ENCODE results near the gene ATP5PD.

ATP5PD gene

DNA sequence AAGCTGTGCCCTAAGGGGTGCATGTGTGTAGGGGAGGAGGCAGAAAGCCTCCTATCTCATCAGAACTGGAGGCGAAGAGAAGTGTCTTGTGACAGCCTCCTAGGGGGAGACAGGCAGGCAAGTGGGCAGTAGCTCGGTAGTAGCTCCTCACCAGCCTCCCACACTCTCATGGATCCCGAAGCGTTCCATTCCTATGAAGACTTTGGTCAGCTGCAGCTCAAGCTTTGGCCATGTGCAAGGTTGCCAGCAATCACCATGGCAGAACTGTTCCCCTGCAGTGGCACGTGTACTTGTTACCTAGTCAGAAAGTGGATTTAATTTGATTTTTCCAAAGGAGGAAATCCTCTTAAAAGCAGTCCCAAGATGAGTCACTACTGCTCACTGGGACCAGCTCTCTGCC is 27.6 kb downstream of the ATP5PD start:
- DNase-seq (ENCODE audit: low read depth, low spot score) = no peak
- H3K4me3 ChIP-seq (ENCODE audit: low read depth, low read length) = no peak overlapping the region
- in situ Hi-C loops (cut with HindIII; ENCODE audit: low sequenced_read_pairs) = no loop called here
- TF ChIP-seq, protein P1, sequence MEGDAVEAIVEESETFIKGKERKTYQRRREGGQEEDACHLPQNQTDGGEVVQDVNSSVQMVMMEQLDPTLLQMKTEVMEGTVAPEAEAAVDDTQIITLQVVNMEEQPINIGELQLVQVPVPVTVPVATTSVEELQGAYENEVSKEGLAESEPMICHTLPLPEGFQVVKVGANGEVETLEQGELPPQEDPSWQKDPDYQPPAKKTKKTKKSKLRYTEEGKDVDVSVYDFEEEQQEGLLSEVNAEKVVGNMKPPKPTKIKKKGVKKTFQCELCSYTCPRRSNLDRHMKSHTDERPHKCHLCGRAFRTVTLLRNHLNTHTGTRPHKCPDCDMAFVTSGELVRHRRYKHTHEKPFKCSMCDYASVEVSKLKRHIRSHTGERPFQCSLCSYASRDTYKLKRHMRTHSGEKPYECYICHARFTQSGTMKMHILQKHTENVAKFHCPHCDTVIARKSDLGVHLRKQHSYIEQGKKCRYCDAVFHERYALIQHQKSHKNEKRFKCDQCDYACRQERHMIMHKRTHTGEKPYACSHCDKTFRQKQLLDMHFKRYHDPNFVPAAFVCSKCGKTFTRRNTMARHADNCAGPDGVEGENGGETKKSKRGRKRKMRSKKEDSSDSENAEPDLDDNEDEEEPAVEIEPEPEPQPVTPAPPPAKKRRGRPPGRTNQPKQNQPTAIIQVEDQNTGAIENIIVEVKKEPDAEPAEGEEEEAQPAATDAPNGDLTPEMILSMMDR (IDR thresholded peaks at IDR 0.05; ENCODE audit: low read depth, low read length) = no peak

DNA sequence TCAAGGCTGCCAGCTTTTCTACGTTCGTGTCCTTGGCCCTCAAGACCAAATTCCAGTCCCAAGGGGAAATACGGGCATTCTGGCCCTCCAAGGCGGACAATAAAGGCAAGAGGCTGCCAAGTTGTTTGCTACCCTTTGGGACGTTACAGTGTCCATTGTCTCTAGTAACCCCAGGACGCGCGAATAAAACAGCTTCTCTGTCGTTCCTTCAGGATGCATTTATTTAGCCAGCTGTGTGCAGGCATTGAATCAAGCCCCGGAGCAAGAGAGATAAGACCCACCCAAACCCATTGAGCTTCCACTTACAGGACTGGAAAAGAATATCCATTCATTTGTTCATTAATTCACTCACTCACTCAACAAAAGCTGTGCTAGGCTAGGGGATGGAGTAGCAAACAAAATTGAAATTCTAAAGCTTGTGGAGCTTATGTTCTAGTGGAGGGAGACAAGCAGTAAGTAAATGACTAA is 33.6 kb downstream of the ATP5PD start:
- in situ Hi-C loops (cut with HindIII; ENCODE audit: low sequenced_read_pairs) = no loop called here
- H3K4me3 ChIP-seq (ENCODE audit: low read depth, low read length) = peak overlapping the region; percentile 74
- TF ChIP-seq, protein P1 (IDR thresholded peaks at IDR 0.05; ENCODE audit: low read depth, low read length) = no peak
- no peak for DNase-seq (ENCODE audit: low read depth, low spot score)

DNA sequence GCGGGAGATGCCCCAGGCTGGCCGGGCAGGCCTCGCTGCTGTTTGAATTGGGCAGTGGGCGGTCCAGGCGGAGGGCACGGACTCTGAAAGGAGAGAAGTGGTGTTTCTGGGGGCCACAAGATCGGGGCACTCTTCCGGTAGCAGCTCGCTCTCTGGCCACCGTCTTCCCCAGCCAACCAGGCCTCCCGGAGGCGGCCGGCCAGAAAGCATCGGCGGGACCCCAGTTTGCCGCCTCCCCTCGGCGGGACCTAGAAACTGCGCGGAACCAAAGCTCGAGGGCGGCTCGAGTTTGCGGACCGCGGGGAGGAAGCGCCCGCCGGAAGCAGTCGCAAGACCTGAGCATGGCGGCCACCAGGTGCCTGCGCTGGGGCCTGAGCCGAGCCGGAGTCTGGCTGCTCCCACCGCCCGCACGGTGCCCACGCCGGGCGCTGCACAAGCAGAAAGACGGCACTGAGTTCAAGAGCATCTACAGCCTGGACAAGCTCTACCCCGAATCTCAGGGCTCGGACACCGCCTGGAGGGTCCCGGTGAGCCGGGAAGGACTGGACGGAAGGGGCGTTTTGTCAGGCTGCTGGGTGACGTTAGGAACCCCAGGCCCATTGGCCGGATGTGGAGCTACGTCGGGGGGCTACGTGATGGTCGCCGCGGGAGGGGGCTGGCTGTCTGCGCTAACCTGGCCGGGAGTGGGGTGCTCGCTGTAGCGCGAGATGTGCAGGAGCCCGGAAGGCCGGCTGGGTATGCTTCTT is 34.2 kb downstream of the ATP5PD start, which contains the start of gene MRPL58:
TSS of gene MRPL58 (plus strand) at position 325 of the 746 bp plus-strand sequence. CDS start at position 342, 17 bp downstream.
- peak within 1 kb of the TSS; percentile 74 for H3K4me3 ChIP-seq (ENCODE audit: low read depth, low read length)
- TF ChIP-seq, protein P1 (IDR thresholded peaks at IDR 0.05; ENCODE audit: low read depth, low read length) = peak; percentile 65
- DNase-seq (ENCODE audit: low read depth, low spot score) = peak; percentile 91
- in situ Hi-C loops (cut with HindIII; ENCODE audit: low sequenced_read_pairs) = no loop called here

DNA sequence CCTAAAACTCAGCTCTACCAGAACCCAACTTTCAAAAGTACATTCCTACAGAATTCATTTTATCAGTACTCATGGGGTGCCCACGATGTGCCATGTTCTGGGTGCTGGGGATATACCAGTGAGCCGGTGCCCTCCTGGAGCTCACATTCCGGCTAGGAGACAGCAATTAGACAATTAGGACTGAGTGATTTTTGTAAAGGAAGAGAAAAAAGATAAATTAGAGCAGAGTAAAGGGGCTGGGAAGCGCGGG is 34.7 kb downstream of the ATP5PD start:
- peak overlapping the region; percentile 74 for H3K4me3 ChIP-seq (ENCODE audit: low read depth, low read length)
- TF ChIP-seq, protein P1 (IDR thresholded peaks at IDR 0.05; ENCODE audit: low read depth, low read length) = no peak
- in situ Hi-C loops (cut with HindIII; ENCODE audit: low sequenced_read_pairs) = no loop called here
- DNase-seq (ENCODE audit: low read depth, low spot score) = no peak

DNA sequence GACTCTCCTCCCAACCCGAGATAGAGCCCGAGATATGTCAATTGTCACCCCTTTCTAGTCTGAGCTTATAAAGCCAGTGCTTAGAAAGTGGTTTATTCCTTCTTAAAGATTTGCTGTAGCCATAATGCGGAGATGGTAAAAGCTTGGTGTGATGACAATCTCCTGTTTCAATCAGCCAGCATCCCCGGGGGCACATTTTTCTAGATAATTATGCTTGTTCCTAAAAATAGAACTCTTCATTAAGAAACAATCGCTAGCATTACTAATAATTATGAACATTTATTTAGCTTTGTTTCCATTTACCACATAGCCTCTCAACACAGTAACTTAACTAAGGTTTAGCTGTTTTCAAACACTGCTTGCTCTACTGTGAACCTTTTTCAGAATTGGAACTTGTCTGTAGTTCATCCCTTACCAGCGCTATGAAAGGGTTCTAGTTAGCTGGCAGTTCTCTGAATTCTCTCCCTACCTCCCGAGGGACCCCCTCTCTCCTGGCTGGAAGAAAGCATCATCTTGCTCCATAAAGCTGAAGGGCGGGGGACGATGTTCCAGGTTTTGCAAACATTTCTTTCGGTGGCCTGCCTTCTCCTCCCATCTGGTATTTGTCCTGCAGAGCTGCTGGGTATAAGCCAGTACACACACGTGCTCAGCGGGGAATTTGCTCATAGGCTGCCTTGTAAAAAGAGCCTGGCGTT is 35.2 kb downstream of the ATP5PD start:
- in situ Hi-C loops (cut with HindIII; ENCODE audit: low sequenced_read_pairs) = no loop called here
- DNase-seq (ENCODE audit: low read depth, low spot score) = peak; percentile 62
- TF ChIP-seq, protein P1 (IDR thresholded peaks at IDR 0.05; ENCODE audit: low read depth, low read length) = no peak
- H3K4me3 ChIP-seq (ENCODE audit: low read depth, low read length) = peak overlapping the region; percentile 74

DNA sequence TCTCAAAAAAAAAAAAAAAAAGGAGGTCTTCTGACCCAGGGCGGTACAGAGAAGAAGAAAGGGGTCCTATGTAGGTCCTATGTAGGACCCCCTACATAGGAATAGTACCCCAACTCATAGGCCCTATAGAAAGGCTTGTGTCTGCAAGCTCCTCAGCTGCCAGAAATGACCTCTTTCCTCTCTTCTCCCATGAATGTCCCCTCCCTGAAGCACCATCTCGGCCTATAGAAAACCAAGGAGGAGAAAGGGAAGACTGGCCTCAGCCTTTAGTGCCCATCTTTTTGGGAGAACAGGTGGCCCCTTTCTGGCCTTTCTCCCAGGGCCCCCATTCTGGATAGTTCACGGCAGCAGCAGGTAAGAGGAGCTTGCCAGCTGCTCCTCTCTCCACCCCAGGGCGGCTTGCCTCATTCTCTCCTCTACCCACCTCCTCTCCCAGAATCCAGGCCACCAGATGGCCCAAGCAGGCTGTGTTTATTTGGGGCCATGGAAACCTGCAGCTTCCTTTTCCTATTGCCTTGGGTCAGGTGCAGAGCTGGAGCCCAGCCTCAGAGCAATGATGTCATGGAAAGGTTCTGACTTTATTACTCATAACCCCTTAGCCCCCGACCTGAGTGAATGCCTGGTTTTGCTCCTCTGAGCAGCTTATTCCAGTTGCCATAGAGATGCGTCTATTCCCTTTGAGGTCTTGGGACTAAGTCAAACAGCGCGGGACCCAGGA is 35.9 kb downstream of the ATP5PD start:
- H3K4me3 ChIP-seq (ENCODE audit: low read depth, low read length) = no peak overlapping the region
- in situ Hi-C loops (cut with HindIII; ENCODE audit: low sequenced_read_pairs) = no loop called here
- TF ChIP-seq, protein P1 (IDR thresholded peaks at IDR 0.05; ENCODE audit: low read depth, low read length) = no peak
- peak; percentile 35 for DNase-seq (ENCODE audit: low read depth, low spot score)

Measured in astrocyte of the spinal cord (primary cell).